Heart right ventricle (tissue), 16 donors: ENCODE results near the gene HORMAD2. TPM values are rescaled to one million over a fixed set of nuclear protein-coding genes. Genes with fewer than 3 reads are reported as not detected.

Experiments
- ATAC-seq, 8 donors: fragments of 200-7000 bp; cut with Tn5 transposase; one replicate each; pipeline ENCODE4 v1.9.1; 2020; ENCODE audit warnings: mild to moderate bottlenecking in 8 of 8, moderate library complexity in 8 of 8, moderate number of reproducible peaks in 1 of 8
- DNase-seq, 2 donors: peaks; one replicate each; pipeline ENCODE4 v3.0.0-alpha.2; 2020
- H3K27ac ChIP-seq, 10 donors: fragments of 200-600 bp; sonication (generic) in 2 of 10; one replicate each; pipeline versions ENCODE4 v1.5.0 to v1.8.0; 2020 to 2022; ENCODE audit warnings: mild to moderate bottlenecking in 3 of 10
- H3K27me3 ChIP-seq, 7 donors: fragments of 200-600 bp; one replicate each; pipeline ENCODE4 v1.8.0; 2021 to 2022; ENCODE audit warnings: mild to moderate bottlenecking in 2 of 7
- H3K36me3 ChIP-seq, 9 donors: fragments of 200-600 bp; sonication (generic) in 1 of 9; one replicate each; pipeline versions ENCODE4 v1.5.0 to v1.8.0; 2020 to 2022; ENCODE audit warnings: mild to moderate bottlenecking in 2 of 9
- H3K4me1 ChIP-seq, 9 donors: fragments of 200-600 bp; sonication (generic) in 1 of 9; one replicate each; pipeline versions ENCODE4 v1.5.0 to v1.8.0; 2020 to 2022; ENCODE audit warnings: mild to moderate bottlenecking in 4 of 9
- H3K4me3 ChIP-seq, 10 donors: fragments of 200-600 bp; sonication (generic) in 2 of 10; one replicate each; pipeline versions ENCODE4 v1.5.0 to v1.8.0; 2020 to 2022; ENCODE audit warnings: mild to moderate bottlenecking in 7 of 10, moderate library complexity in 2 of 10
- H3K9me3 ChIP-seq, 11 donors: fragments of 200-600 bp in 10 of 11; sonication (generic) in 2 of 11; one replicate each; pipeline versions ENCODE4 v1.5.0 to v1.8.0; 2013 to 2022; ENCODE audit warnings: mild to moderate bottlenecking in 2 of 11, control low read depth in 1 of 11, moderate library complexity in 1 of 11
- WGBS, 2 donors: extraction: QIAGEN DNeasy Blood & Tissue Kit; methylation state at CpG; one replicate each; pipeline ENCODE4 v1.1.7; 2013; ENCODE audit warnings: inconsistent platforms in 1 of 2; 5-methylcytosine and 5-hydroxymethylcytosine counted together
- intact Hi-C, 10 donors: fragments of 100-400 bp; cut with DNase I; formaldehyde crosslinking; loops; one replicate each; pipeline versions ENCODE4 v1.11.1 to v1.14.2; 2022
- polyA plus RNA-seq, 2 donors: library from polyadenylated mRNA; stranded (reverse); fragments of 200-250 nt; gene quantifications; one replicate each; pipeline ENCODE4 v1.2.3, GENCODE V29; 2013
- total RNA-seq, 10 donors: library from RNA; stranded (reverse); fragmentation: NEBNext Ultra II Directional in 3 of 10; extraction: Animal tissue kit (Norgen Biotek cat#: 25700) in 3 of 10; gene quantifications; one replicate each; pipeline versions ENCODE4 v1.2.1 to v1.2.4, GENCODE V29; 2021 to 2023
- TF ChIP-seq, protein P1 (sequence below), 9 donors: fragments of 200-600 bp; sonication (generic) in 2 of 9; IDR thresholded peaks; one replicate each; pipeline versions ENCODE4 v1.5.0 to v1.8.0; 2021 to 2022; ENCODE audit warnings: antibody characterized with exemption in 9 of 9, mild to moderate bottlenecking in 5 of 9, moderate library complexity in 1 of 9
- donor health status: Arrhythmogenic right ventricular cardiomyopathy.
- donor health status: ischemic (EF 13 %, LVEDD 7.1; RV severe dilation, severe dysfunction).
- donor health status: healthy with polysubstance abuse.
- donor health status: DM: no; HTN: yes; CAD: no.
- donor health status: DM: no; HTN: no; CAD: no.
- donor health status: ischemic (EF 25% LVEDD 6.9; RV normal size, moderate dysfunction).
- donor health status: ischemic (EF 25% LVEDD 5.7; RV mildly dilated, moderate dysfunction).
- donor health status: healthy.
- donor health status: DM: yes; HTN: yes; CAD: no.
- donor health status: Ischemic cardiomyopathy.
- donor health status: ischemic (EF 35%, LVEDD 5.7; RV mildly dilated, moderate dysfunction).
- donor health status: nonischemic (EF 11% LVEDD 7.7; RV severe dilation, severe dysfunction).
- donor health status: DM: yes; HTN: yes; CAD: no.
- donor health status: PGD.
- donor health status: ischemic (EF 29% LVEDD 5.4; RV normal size, mild dysfunction).
- donor health status: nonischemic (EF 23%, LVEDD 6.1; RV moderate dilation, normal function).

The HORMAD2 gene
- total and polyA plus RNA-seq, 12 donors: not detected

DNA sequence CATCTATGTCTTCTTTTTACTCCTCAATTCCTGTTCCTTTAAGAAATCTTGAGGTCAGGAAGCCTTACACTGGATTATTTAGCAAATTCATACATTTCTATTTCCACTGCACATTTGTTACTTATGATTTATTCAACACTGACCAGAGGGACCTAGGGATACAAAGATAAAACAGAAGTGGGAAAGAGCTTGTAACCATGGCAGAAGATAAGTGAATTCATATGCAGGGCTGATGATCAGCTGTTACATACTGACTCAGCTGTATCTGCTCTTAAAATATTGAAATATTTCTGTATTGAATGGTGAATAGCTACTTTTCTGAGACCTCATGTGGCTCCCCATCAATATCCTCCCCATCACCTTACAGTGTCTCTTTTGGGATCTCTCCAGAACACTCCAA lies 25.2 kb downstream of the HORMAD2 start:
- Histone ChIP-seq H3K27ac (no peak overlapping the region), H3K36me3 (no peaks in the 10 kb centered on the region), H3K27me3 (peaks cover 0 to 29% (median 16%) of the 10 kb centered on the region in 7 donors), H3K4me3 (no peak overlapping the region), H3K9me3 (no peaks in the 10 kb centered on the region), H3K4me1 (peaks cover 0 to 5% (median 0%) of the 10 kb centered on the region in 9 donors)
- DNase-seq (no peak), ATAC-seq (no peak)
- intact Hi-C loops: loop anchor here in 6 of 10 donors (5.0 to 10.0 kb wide), 3 partner anchors 277 to 289 kb away; partner anchors contain the start of genes RNF215 (in 4 of the 6) and SEC14L2 (in 1 of the 6)
- TF ChIP-seq, protein P1, sequence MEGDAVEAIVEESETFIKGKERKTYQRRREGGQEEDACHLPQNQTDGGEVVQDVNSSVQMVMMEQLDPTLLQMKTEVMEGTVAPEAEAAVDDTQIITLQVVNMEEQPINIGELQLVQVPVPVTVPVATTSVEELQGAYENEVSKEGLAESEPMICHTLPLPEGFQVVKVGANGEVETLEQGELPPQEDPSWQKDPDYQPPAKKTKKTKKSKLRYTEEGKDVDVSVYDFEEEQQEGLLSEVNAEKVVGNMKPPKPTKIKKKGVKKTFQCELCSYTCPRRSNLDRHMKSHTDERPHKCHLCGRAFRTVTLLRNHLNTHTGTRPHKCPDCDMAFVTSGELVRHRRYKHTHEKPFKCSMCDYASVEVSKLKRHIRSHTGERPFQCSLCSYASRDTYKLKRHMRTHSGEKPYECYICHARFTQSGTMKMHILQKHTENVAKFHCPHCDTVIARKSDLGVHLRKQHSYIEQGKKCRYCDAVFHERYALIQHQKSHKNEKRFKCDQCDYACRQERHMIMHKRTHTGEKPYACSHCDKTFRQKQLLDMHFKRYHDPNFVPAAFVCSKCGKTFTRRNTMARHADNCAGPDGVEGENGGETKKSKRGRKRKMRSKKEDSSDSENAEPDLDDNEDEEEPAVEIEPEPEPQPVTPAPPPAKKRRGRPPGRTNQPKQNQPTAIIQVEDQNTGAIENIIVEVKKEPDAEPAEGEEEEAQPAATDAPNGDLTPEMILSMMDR (IDR thresholded peaks at IDR 0.05): no peak

GRCh38 chr22:30113494-30113893 lies 33.2 kb downstream of the HORMAD2 start:
- Histone ChIP-seq H3K27ac (no peak overlapping the region), H3K9me3 (no peaks in the 10 kb centered on the region), H3K4me1 (peaks cover 0 to 8% (median 0%) of the 10 kb centered on the region in 9 donors), H3K27me3 (peaks cover 0 to 10% (median 0%) of the 10 kb centered on the region in 7 donors), H3K4me3 (no peak overlapping the region), H3K36me3 (no peaks in the 10 kb centered on the region)
- TF ChIP-seq, protein P1 (IDR thresholded peaks at IDR 0.05): no peak
- intact Hi-C loops: loop anchor here in 2 of 10 donors (5.0 to 10.0 kb wide), 2 partner anchors 71 to 279 kb away; no protein-coding TSS in a partner anchor
- 87 to 93% methylated on average over 1 of the region's 1 CpG for WGBS, 2 donors
- no peak for ATAC-seq
- DNase-seq: no peak

GRCh38 chr22:30114361-30114760 lies 34.1 kb downstream of the HORMAD2 start:
- H3K27ac ChIP-seq: no peak overlapping the region
- DNase-seq: no peak
- no peak for ATAC-seq
- H3K4me3 ChIP-seq: no peak overlapping the region
- TF ChIP-seq, protein P1 (IDR thresholded peaks at IDR 0.05): no peak
- H3K4me1 ChIP-seq: peaks cover 0 to 8% (median 0%) of the 10 kb centered on the region in 9 donors
- peaks cover 0 to 15% (median 4%) of the 10 kb centered on the region in 7 donors for H3K27me3 ChIP-seq
- no peaks in the 10 kb centered on the region for H3K9me3 ChIP-seq
- intact Hi-C loops: loop anchor here in 2 of 10 donors (5.0 to 10.0 kb wide), 2 partner anchors 70 to 278 kb away; no protein-coding TSS in a partner anchor
- no peaks in the 10 kb centered on the region for H3K36me3 ChIP-seq
- 76 to 85% methylated on average over 1 of the region's 1 CpG for WGBS, 2 donors

- DNase-seq (no peak), ATAC-seq (no peak)
- peak overlapping the region in 1 of 10 donors; percentile 31 for H3K27ac ChIP-seq
- H3K4me3 ChIP-seq: no peak overlapping the region
- intact Hi-C loops: loop anchor here in 1 of 10 donors (10.0 kb wide), 1 partner anchor 69 kb away; no protein-coding TSS in a partner anchor
- H3K4me1 ChIP-seq: peaks cover 0 to 8% (median 0%) of the 10 kb centered on the region in 9 donors
- H3K36me3 ChIP-seq: no peaks in the 10 kb centered on the region
- WGBS, 2 donors: 92 to 94% methylated on average over 2 of the region's 2 CpGs
- TF ChIP-seq, protein P1 (IDR thresholded peaks at IDR 0.05): no peak
- H3K9me3 ChIP-seq: no peaks in the 10 kb centered on the region
- peaks cover 0 to 21% (median 9%) of the 10 kb centered on the region in 7 donors for H3K27me3 ChIP-seq
These were observed 35.4 kb downstream of the HORMAD2 start for GRCh38 chr22:30115705-30116104.
